ES-I3 (cell line): Measurements from ENCODE around the gene ECSIT.
"Not testable (repeated sequence)": the region's sequence is repeated elsewhere in the genome, so short reads cannot be mapped to it uniquely, and the experiment has no call there.

Source experiments
- H3K36me3 ChIP-seq: 2 replicates; pipeline ENCODE4 v1.6.1; 2013; ENCODE audit warnings: mild to moderate bottlenecking, low read length, control low read depth, moderate library complexity; ENCODE audit not compliant: insufficient read depth
- H3K4me1 ChIP-seq: 2 replicates; pipeline ENCODE4 v1.6.1; 2013; ENCODE audit warnings: mild to moderate bottlenecking, control low read depth, low read length; ENCODE audit not compliant: insufficient read depth
- H3K9ac ChIP-seq: 2 replicates; pipeline ENCODE4 v1.6.1; 2013; ENCODE audit warnings: low read depth, mild to moderate bottlenecking, low read length, moderate library complexity
- H3K9me3 ChIP-seq: 2 replicates; pipeline ENCODE4 v1.6.1; 2013; ENCODE audit warnings: mild to moderate bottlenecking, low read length, moderate library complexity; ENCODE audit not compliant: control insufficient read depth, insufficient read depth

ECSIT gene, protein sequence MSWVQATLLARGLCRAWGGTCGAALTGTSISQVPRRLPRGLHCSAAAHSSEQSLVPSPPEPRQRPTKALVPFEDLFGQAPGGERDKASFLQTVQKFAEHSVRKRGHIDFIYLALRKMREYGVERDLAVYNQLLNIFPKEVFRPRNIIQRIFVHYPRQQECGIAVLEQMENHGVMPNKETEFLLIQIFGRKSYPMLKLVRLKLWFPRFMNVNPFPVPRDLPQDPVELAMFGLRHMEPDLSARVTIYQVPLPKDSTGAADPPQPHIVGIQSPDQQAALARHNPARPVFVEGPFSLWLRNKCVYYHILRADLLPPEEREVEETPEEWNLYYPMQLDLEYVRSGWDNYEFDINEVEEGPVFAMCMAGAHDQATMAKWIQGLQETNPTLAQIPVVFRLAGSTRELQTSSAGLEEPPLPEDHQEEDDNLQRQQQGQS

DNA sequence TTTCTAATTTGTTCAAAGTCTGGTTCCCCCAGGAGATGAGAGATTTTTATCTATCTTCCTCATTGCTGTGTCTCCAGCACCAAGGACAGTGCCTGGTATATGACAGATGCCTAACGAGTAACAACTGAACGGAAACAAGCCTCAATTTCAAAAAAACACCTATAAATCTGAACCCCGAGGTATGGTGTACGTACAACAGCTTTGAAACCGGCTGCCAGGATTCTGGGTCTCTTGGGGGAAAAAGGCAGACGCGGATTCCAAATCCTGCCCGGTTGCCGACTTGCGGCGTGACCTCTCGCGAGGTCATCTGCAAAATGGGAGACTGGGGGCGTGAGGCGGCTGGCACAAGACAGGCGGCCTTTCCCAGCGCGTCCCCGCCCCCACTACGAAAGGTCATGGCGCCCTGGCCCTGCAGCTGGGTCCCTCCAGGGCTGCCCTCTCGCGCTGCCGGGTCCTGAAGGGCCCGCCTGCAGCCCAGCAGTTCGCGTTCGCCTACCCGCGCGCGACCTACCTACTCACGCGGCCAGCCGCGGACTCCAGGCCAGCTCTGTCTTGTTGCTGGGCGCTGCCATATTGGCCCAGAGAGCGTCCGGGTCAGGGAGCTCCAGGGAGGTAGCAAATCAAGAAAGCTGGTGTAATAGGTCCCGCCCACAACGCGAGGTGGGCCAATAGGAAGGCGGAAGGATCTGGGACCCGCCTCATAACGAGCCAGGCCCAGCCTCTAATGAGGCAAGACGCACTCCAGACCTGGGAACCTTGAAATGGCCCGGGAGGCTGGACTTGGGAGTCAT, at the start of gene ECSIT:
ECSIT (minus strand) TSS at position 584 of the 791 bp plus-strand sequence. CDS start 9,964 bp downstream, outside the sequence.
- H3K4me1 ChIP-seq: no peaks in the 10 kb centered on the region

DNA sequence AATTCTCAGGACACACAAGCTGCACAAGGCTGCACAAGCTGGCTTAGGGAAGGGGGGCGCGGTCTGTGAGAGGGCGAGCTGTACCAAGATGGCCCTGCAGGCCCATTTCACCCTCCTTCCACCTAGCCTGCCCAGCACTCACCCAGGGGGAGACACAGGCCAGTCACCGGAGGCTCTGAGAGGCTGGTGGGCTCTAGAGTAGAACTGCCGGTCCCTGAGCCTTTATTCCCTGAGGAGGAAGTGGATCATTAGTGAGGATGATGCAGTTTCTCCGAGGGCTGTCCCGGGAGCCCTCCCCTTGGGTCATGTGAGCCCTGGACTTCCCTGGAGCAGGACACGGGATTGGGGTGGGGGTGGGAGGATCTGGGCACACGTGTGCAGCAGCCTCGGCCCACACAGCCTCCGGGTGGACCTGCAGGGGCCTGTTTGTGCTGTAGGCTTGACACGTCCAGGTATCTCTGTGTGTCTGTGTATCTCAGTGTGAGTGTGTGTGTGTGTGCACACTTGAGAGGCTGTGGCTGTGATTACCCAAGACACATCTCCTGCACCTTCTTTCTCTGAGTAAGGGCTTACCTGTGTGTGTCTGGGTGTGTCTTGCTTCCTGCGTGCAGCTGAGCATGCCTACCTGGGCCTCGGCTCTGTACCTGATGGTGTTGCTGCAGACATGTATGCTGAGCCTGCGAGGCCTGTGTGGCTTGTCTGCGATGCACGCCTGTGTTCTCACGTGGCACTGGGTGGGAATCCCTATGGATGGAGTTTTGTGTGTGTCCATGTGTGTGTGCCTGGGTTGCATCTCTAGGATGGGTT, 48.7 kb upstream of the ECSIT start, which contains the start of gene ACP5:
ACP5 (minus strand) TSS at position 195 of the 807 bp plus-strand sequence. CDS start 328 bp downstream, outside the sequence.
- peaks cover 5% of the 10 kb centered on the region for H3K4me1 ChIP-seq
- H3K9ac ChIP-seq: peak within 1 kb of the TSS; percentile 21; the same call in 1 of the 2 replicates

More for the DNA sequence above, at the start of gene ECSIT:
- H3K9ac ChIP-seq: peak within 1 kb of the TSS; percentile 87
- H3K36me3 ChIP-seq: no peaks in the 10 kb centered on the region
- no peaks in the 10 kb centered on the region for H3K9me3 ChIP-seq

DNA sequence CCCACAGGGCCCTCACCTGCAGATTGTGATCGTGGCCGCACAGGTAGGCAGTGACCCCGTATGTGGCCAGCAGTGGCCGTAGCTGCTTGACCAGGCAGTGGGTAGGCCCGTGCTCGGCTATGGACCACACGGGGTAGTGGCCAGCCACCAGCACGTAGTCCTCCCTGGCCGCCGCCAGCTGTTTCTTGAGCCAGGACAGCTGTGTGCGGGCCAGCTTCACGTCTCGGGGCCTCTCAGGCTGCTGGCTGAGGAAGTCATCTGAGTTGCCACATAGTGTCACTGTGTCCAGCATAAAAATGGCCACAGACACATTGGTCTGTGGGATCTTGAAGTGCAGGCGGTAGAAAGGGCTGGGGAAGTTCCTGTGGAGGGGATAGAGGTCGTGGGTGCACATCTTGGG, 47.3 kb upstream of the ECSIT start:
- Histone ChIP-seq H3K4me1 (peaks cover 5% of the 10 kb centered on the region), H3K9me3 (no peaks in the 10 kb centered on the region), H3K36me3 (no peaks in the 10 kb centered on the region)

More for the DNA sequence above, 48.7 kb upstream of the ECSIT start, which contains the start of gene ACP5:
- no peaks in the 10 kb centered on the region for H3K9me3 ChIP-seq
- no peaks in the 10 kb centered on the region for H3K36me3 ChIP-seq

DNA sequence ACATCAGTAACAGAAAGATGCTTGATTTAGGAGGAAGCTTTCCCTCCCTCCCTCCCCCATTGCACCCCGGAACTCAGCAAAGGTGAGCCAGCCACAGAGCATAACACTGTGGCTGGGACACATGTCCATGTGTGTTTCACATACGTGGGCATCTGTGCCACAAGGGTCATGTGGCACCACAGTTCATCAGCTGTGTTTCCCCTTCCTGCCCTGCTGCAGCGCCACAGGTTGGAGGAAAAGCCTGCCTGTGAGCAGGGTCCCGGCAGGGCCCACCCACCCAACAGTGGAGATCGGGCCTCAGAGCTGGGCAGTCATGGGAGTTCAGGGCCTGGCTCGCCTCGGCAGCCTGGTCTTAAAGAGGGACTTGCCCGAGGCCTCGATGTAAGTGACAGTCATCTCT, 45.8 kb upstream of the ECSIT start:
- Histone ChIP-seq H3K9ac (no peak overlapping the region), H3K4me1 (peaks cover 5% of the 10 kb centered on the region), H3K9me3 (no peaks in the 10 kb centered on the region), H3K36me3 (no peaks in the 10 kb centered on the region)

More for the DNA sequence above, 47.3 kb upstream of the ECSIT start:
- H3K9ac ChIP-seq: no peak overlapping the region

DNA sequence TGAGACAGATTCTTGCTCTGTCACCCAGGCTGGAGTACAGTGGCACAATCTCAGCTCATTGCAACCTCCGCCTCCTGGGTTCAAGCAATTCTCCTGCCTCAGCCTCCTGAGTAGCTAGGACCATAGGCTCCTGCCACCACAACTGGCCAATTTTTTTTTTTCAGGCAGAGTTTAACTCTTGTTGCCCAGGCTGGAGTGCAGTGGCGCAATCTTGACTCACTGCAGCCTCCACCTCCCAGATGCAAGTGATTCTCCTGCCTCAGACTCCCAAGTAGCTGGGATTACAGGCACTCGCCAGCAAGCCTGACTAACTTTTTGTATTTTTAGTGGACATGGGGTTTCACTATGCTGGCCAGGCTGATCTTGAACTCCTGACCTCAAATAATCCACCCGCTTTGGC, 44.8 kb upstream of the ECSIT start:
- H3K4me1 ChIP-seq, H3K9me3 ChIP-seq, H3K9ac ChIP-seq, H3K36me3 ChIP-seq: not testable (repeated sequence)

DNA sequence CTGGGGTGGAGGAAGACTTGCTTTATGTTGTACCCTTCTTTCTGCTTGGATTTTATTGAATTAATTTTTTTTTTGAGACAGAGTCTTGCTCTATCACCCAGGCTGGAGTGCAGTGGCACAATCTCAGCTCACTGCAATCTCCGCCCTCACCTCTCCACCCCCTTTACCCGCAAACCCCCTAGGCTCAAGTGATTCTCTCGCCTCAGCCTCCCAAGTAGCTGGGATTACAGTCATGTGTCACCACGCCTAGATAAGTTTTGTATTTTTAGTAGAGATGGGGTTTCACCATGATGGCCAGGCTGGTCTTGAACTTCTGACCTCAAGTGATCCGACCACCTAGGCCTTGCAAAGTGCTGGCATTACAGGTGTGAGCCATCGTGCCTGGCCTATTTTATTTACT, 44.4 kb upstream of the ECSIT start:
- not testable (repeated sequence) for H3K9me3 ChIP-seq, H3K9ac ChIP-seq, H3K4me1 ChIP-seq, H3K36me3 ChIP-seq

DNA sequence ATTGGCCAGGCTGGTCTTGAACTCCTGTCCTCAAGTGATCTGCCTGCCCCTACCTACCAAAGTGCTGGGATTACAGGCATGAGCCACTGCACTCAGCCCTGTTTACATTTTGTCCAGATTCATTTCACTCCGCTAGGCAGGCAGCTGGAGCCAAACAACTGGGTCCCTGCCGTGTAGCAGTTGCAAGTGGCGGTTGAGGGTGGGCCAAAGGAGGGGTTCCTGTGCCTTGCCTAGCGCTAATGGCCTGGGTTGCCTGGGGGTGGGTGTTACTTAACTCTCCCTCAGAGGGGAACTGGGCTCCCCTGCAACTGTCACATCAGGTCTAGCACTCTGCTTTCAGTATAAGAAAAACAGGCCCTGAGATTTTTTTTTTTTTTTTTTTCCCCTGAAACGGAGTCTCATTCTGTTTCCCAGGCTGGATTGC, 41.1 kb upstream of the ECSIT start:
- Histone ChIP-seq H3K9ac (no peak overlapping the region), H3K4me1 (no peaks in the 10 kb centered on the region), H3K36me3 (no peaks in the 10 kb centered on the region)

DNA sequence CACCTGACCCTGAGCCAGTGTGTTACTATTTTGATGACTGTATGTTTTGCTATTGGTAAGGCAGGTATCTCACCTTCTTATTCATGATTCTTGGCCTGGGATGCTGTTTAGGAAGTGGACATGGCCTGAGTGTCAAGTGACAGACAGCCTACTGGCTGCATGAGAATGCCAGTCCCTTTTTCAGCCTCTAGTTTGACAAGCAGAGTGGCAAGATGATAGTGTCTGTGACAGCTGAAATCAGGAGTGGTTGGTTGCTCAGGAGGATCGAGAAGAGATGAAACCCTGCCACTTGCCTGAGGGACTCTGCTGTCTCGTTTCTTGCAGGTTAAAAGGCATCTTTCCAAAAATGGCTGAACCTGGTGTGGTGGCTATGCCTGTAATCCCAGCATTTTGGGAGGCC, 37.2 kb upstream of the ECSIT start:
- no peaks in the 10 kb centered on the region for H3K4me1 ChIP-seq

More for the DNA sequence above, 41.1 kb upstream of the ECSIT start:
- no peaks in the 10 kb centered on the region for H3K9me3 ChIP-seq

DNA sequence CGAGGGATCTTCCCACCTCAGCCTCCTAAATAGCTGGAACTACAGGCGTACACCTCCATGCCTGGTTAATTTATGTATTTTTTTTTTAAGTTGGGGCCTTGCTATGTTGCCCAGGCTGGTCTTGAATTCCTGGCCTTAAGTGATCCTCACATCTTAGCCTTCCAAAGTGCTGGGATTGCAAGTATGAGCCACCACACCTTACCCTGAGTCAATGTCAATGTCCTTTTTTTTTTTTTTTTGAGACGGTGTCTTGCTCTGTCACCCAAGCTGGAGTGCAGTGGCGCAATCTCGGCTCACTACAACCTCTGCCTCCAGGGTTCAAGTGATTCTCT, 36.7 kb upstream of the ECSIT start:
- not testable (repeated sequence) for H3K36me3 ChIP-seq, H3K4me1 ChIP-seq, H3K9ac ChIP-seq, H3K9me3 ChIP-seq

More for the DNA sequence above, 37.2 kb upstream of the ECSIT start:
- H3K36me3 ChIP-seq: no peaks in the 10 kb centered on the region
- no peaks in the 10 kb centered on the region for H3K9me3 ChIP-seq
- no peak overlapping the region for H3K9ac ChIP-seq

DNA sequence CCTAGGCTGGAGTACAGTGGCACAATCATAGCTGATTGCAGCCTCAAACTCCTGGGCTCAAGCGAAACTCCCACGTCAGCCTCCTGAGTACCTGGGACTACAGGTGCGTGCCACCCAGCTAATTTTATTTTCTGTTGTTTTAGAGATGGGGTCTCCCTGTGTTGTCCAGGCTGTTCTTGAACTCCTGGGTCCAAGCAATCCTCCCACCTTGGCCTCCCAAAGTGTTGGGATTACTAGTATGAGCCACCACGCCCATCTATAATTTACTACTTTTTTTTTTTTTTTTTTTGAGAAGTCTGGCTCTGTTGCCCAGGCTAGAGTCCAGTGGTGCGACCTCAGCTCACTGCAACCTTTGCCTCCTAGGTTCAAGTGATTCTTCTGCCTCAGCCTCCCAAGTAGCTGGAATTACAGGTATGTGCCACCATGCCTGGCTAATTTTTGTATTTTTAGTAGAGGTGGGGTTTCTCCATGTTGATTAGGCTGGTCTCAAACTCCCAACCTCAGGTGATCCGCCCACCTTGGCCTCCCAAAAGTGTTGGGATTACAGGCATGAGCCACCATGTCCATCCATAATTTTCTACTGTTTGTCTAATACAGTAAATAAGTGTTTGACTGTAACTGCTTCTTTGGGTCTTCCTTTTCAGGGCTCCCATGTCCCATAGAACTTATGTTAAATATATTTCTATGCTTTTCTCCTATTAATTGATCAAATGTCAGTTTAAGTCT, 35.3 kb upstream of the ECSIT start:
- not testable (repeated sequence) for H3K9me3 ChIP-seq, H3K9ac ChIP-seq, H3K4me1 ChIP-seq, H3K36me3 ChIP-seq

DNA sequence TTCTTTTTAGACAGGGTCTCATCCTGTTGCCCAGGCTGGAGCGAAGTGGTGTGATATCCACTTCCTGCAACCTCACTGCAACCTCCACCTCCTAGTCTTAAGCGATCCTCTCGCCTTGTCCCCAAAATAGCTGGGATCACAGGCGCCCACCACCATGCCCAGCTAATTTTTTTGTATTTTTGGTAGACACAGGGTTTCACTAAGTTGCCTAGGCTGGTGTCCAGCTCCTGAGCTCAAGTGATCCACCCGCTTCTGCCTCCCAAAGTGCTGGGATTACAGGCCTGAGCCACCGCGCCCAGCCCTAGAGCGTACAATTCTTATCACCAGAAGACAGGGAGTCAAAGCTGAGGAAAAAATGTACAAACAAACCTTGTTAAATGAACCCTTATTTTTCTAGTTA, 34.6 kb upstream of the ECSIT start:
- H3K4me1 ChIP-seq: no peaks in the 10 kb centered on the region
- H3K9ac ChIP-seq: no peak overlapping the region
- H3K9me3 ChIP-seq: no peaks in the 10 kb centered on the region
- no peaks in the 10 kb centered on the region for H3K36me3 ChIP-seq

DNA sequence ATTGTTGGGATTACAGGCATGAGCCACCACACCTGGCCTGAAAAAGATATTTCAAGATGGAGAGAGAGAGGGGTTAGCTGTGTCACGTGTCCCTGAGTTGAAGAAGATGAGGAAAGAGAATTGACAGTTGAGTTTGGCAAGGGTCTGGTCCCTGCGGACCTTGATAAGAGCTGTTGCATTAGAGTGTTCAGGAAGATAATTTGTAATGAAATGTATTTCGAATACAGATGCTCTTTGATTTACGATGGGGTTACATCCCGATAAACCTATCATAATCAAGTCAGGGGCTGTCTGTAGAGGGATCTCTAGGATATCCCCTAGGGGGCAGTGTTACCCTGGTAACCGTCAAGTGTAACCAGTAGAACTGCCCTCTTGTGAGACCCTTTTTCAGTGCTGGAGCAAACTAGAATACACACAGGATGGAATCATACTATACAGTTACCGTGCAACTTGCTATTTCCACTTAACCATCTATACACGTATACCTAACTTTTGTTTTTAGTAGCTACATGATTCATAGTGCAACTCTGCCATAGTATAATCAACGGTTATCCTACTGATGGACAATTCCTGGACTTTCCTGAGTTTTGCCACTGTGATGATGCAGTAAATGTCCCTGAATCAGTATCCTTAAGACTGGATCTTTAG, 31.6 kb upstream of the ECSIT start:
- no peaks in the 10 kb centered on the region for H3K9me3 ChIP-seq
- H3K9ac ChIP-seq: peak overlapping the region; percentile 90; the same call in 1 of the 2 replicates
- H3K36me3 ChIP-seq: peaks cover 2% of the 10 kb centered on the region; the same call in 1 of the 2 replicates
- peaks cover 4% of the 10 kb centered on the region; the same call in 1 of the 2 replicates for H3K4me1 ChIP-seq
